NB4 (cell line): Measurements from ENCODE around the gene FTCD.
"Not testable (repeated sequence)": the region's sequence is repeated elsewhere in the genome, so short reads cannot be mapped to it uniquely, and the experiment has no call there.

ENCODE experiments used
- DNase-seq: peaks from one replicate; pipeline ENCODE4 v3.0.0; 2010; ENCODE audit warnings: low read depth
- H3K4me3 ChIP-seq: one replicate; pipeline ENCODE4 v1.5.1; 2011; ENCODE audit warnings: mild to moderate bottlenecking, low read depth, low read length, moderate library complexity
- CTCF ChIP-seq: IDR thresholded peaks from one replicate; pipeline ENCODE4 v1.5.1; 2012; ENCODE audit warnings: low read depth, low read length
- MAX ChIP-seq: IDR thresholded peaks from 2 replicates; pipeline ENCODE4 v1.6.1; 2011; ENCODE audit warnings: low read depth, low read length
- MYC ChIP-seq: IDR thresholded peaks from 2 replicates; pipeline ENCODE4 v1.6.1; 2011; ENCODE audit warnings: low read depth, low read length
- POLR2A ChIP-seq: IDR thresholded peaks from 2 replicates; pipeline ENCODE4 v1.6.1; 2011; ENCODE audit warnings: mild to moderate bottlenecking; ENCODE audit not compliant: insufficient read length; ENCODE audit errors: extremely low read depth

FTCD gene

DNA sequence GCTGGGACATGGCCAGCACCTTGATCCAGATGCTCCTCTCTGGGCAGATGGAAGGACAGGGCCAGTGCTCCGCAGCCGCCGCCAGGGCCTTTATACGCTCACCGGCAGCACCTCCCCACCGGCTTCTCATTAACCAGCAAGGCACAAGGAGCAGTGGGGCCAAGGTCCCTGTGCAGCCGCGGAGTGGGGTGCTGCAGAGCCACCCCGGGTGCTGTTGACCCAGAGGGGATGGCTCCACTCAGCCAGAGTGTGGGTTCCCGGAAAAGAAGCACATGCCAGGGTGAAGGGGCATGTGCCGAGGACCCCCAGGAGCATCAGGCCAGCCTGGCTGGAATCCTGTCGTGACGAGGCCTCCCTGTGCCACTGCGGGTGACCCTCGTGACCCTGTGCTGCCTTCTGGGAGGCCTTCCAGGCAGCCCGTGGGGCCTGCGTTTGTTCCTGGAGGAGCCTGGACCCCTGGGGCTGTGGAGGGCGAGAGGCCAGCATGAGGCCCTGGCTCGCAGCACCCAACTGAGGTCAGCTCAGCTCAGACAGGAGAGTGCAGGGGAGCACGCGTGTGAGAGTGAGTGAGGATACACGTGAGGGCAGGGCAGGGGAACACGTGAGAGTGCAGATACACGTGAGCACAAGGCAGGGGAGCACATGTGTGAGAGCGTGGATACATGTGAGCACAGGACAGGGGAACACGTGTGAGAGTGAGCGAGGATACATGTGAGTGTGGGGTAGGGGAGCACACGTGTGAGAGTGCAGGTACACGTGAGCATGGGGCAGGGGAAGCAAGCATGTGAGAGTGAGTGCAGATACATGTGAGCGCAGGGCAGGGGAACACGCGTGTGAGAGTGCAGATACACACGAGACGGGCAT lies at the start of gene FTCD:
FTCD (minus strand) TSS at position 66 of the 864 bp plus-strand sequence; CDS start at position 10, 56 bp downstream.
- H3K4me3 ChIP-seq = no peak within 1 kb of the TSS
- DNase-seq = no peak
- TF ChIP-seq MAX (no peak), POLR2A (no peak), MYC (no peak), CTCF (no peak)

GRCh38 chr21:46205166-46205565 lies 49.8 kb upstream of the FTCD start:
- no peak for DNase-seq
- no peak for TF ChIP-seq MAX
- TF ChIP-seq POLR2A = no peak
- TF ChIP-seq MYC = no peak
- no peak for TF ChIP-seq CTCF
- no peak overlapping the region for H3K4me3 ChIP-seq

GRCh38 chr21:46203203-46203600 lies 47.8 kb upstream of the FTCD start:
- no peak for DNase-seq
- no peak overlapping the region for H3K4me3 ChIP-seq
- TF ChIP-seq POLR2A = no peak
- TF ChIP-seq MYC = no peak
- TF ChIP-seq CTCF = no peak
- TF ChIP-seq MAX = no peak

DNA sequence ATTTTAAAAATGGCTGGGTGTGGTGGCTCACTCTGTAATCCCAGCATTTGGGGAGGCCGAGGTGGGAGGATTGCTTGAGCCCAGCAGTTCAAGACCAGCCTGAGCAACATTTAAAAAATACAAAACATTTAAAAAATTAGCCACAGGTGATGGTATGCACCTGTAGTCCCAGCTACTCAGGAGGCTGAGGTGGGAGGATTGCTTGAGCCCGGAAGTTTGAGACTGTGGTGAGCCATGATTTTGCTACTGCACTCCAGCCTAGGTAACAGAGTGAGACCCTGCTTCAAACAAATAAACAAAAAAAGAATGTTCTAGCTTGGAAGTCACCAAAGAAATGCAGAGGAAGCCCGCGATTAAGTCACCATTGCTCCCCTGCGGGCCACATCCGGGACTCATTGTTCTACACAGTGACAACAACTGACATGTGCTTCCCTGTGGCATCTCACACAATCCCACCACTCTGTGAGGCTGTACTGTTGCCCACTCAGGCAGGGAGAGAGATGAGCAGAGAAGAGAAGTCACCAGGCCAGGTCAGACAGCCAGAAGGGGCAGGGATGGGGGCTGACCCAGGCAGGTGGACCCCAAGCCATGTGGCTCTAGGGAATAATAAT lies 47.3 kb upstream of the FTCD start:
- DNase-seq = no peak
- TF ChIP-seq CTCF = no peak
- no peak for TF ChIP-seq MYC
- TF ChIP-seq POLR2A = no peak
- no peak for TF ChIP-seq MAX
- no peak overlapping the region for H3K4me3 ChIP-seq

DNA sequence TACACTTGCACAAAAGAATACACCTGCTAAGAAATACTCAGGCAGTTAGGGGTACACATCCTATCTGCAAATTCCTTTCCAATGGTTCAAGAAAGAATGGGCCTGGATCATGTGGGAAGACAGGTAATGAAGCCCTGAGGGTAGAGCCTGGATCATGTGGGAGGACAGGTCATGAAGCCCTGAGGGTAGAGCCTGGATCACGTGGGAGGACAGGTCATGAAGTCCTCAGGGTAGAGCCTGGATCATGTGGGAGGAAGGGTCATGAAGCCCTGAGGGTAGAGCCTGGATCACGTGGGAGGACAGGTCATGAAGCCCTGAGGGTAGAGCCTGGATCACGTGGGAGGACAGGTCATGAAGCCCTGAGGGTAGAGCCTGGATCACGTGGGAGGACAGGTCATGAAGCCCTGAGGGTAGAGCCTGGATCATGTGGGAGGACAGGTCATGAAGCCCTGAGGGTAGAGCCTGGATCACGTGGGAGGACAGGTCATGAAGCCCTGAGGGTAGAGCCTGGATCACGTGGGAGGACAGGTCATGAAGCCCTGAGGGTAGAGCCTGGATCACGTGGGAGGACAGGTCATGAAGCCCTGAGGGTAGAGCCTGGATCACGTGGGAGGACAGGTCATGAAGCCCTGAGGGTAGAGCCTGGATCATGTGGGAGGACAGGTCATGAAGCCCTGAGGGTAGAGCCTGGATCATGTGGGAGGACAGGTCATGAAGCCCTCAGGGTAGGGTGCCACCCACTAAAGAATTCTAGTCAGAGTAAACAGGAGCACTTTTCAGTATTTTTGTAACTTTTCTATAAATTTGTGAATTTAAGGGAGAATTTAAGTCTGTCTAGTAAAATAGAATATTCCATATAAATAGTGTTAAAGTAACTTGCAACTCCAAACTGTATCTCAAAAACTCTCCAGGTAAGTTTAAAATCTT lies 45.8 kb upstream of the FTCD start:
- H3K4me3 ChIP-seq, DNase-seq: not testable (repeated sequence)
